Measurements from ENCODE around the gene KCNQ2. TPM values are rescaled to one million over a fixed set of nuclear protein-coding genes. Genes with fewer than 3 reads are reported as not detected.

The KCNQ2 gene
- total RNA-seq, 4 donors from 2014 or later, result not detected

- no peak for DNase-seq (ENCODE audit: low spot score in 2 of 2)
- no peak overlapping the region for H3K27ac ChIP-seq
- H3K4me3 ChIP-seq, result no peak overlapping the region
- no peaks in the 10 kb centered on the region for H3K4me1 ChIP-seq
- TF ChIP-seq, protein P1, sequence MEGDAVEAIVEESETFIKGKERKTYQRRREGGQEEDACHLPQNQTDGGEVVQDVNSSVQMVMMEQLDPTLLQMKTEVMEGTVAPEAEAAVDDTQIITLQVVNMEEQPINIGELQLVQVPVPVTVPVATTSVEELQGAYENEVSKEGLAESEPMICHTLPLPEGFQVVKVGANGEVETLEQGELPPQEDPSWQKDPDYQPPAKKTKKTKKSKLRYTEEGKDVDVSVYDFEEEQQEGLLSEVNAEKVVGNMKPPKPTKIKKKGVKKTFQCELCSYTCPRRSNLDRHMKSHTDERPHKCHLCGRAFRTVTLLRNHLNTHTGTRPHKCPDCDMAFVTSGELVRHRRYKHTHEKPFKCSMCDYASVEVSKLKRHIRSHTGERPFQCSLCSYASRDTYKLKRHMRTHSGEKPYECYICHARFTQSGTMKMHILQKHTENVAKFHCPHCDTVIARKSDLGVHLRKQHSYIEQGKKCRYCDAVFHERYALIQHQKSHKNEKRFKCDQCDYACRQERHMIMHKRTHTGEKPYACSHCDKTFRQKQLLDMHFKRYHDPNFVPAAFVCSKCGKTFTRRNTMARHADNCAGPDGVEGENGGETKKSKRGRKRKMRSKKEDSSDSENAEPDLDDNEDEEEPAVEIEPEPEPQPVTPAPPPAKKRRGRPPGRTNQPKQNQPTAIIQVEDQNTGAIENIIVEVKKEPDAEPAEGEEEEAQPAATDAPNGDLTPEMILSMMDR (IDR thresholded peaks at IDR 0.05), result no peak
- TF ChIP-seq POLR2A (IDR thresholded peaks at IDR 0.05) (no peak), EP300 (IDR thresholded peaks at IDR 0.05) (no peak)
- no peaks in the 10 kb centered on the region for H3K9me3 ChIP-seq
- H3K36me3 ChIP-seq, result no peaks in the 10 kb centered on the region
- H3K27me3 ChIP-seq, result peaks cover 0 to 86% of the 10 kb centered on the region in 2 donors
- 67 to 74% methylated on average over 20 to 29 of the region's 30 CpGs for WGBS, 2 donors
Measured at GRCh38 chr20:63366390-63367365, 105.8 kb downstream of the KCNQ2 start.

DNA sequence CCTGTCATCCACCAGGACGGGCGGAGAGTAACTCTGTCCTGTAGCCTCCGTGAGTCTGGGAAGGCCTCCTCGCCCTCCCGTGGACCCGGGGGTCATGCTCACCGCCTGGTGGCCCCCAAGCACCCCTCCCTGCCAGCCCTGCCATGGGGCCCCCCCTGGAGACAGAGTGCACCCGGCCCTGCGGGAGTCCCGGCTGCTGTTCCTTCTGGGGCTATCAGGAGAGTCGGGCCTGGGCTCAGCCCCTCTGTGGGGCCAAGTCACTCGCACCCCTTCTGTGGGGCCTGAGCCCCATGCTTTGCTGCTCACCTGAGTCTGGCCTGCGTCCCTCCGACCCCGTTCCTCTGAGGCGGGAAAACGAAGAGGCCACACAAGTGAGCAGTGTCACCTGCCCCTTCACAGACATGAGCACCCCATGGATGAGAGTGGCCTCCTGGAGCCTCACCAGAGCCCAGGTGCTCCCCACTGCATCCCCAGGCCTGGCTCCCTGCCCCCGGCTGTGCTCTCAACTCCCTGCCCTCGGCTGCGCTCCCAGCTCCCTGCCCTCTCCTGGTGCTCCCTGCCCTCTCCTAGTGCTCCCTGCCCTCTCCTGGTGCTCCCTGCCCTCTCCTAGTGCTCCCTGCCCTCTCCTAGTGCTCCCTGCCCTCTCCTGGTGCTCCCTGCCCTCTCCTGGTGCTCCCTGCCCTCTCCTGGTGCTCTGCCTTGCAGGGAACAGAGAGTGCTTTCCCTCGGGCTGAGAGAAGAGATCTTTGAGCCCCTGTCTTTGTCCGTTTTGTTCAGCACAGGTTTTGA, 106.7 kb downstream of the KCNQ2 start:
- Histone ChIP-seq H3K27ac (no peak overlapping the region), H3K27me3 (peaks cover 2 to 84% of the 10 kb centered on the region in 2 donors), H3K4me1 (peaks cover 0 to 3% (median 1%) of the 10 kb centered on the region in 4 donors), H3K4me3 (no peak overlapping the region), H3K9me3 (no peaks in the 10 kb centered on the region), H3K36me3 (no peaks in the 10 kb centered on the region)
- WGBS, 2 donors, result 76 to 82% methylated on average over 17 to 20 of the region's 22 CpGs
- no peak for TF ChIP-seq EP300 (IDR thresholded peaks at IDR 0.05)
- TF ChIP-seq, protein P1 (IDR thresholded peaks at IDR 0.05), result no peak
- TF ChIP-seq POLR2A (IDR thresholded peaks at IDR 0.05), result no peak
- DNase-seq (ENCODE audit: low spot score in 2 of 2), result no peak

GRCh38 chr20:63364801-63365585, 107.5 kb downstream of the KCNQ2 start:
- H3K27ac ChIP-seq, result no peak overlapping the region
- no peaks in the 10 kb centered on the region for H3K36me3 ChIP-seq
- H3K4me3 ChIP-seq, result no peak overlapping the region
- 77 to 89% methylated on average over 13 to 18 of the region's 20 CpGs for WGBS, 2 donors
- H3K4me1 ChIP-seq, result peaks cover 0 to 11% (median 3%) of the 10 kb centered on the region in 4 donors
- peaks cover 2 to 84% of the 10 kb centered on the region in 2 donors for H3K27me3 ChIP-seq
- DNase-seq (ENCODE audit: low spot score in 2 of 2), result no peak
- no peaks in the 10 kb centered on the region for H3K9me3 ChIP-seq
- no peak for TF ChIP-seq EP300 (IDR thresholded peaks at IDR 0.05)
- no peak for TF ChIP-seq POLR2A (IDR thresholded peaks at IDR 0.05)
- TF ChIP-seq, protein P1 (IDR thresholded peaks at IDR 0.05), result no peak

- Histone ChIP-seq H3K4me1 (peaks cover 0 to 12% (median 3%) of the 10 kb centered on the region in 4 donors), H3K27ac (no peak overlapping the region), H3K9me3 (no peaks in the 10 kb centered on the region), H3K36me3 (no peaks in the 10 kb centered on the region), H3K4me3 (no peak overlapping the region), H3K27me3 (peaks cover 2 to 92% of the 10 kb centered on the region in 2 donors)
- no peak for TF ChIP-seq EP300 (IDR thresholded peaks at IDR 0.05)
- TF ChIP-seq POLR2A (IDR thresholded peaks at IDR 0.05), result no peak
- TF ChIP-seq, protein P1 (IDR thresholded peaks at IDR 0.05), result no peak
- DNase-seq (ENCODE audit: low spot score in 2 of 2), result no peak
- WGBS, 2 donors, result 67 to 74% methylated on average over 17 to 19 of the region's 19 CpGs
Measured at GRCh38 chr20:63363981-63364561, 108.4 kb downstream of the KCNQ2 start.
